HG02678 (cell line): ENCODE measurements around the gene CHADL.

Experiments used
- ATAC-seq: cut with Tn5 transposase; IDR thresholded peaks from one replicate; pipeline ENCODE4 v1.9.1; 2021; ENCODE audit warnings: mild to moderate bottlenecking, moderate library complexity; ENCODE audit not compliant: unreplicated experiment

CHADL gene

GRCh38 chr22:41231369-41231768 is 9.4 kb downstream of the CHADL start:
- no peak for ATAC-seq

GRCh38 chr22:41230401-41230785 is 10.3 kb downstream of the CHADL start:
- no peak for ATAC-seq

- no peak for ATAC-seq
These were observed 10.9 kb downstream of the CHADL start for GRCh38 chr22:41229730-41230400.

GRCh38 chr22:41229215-41229614 is 11.5 kb downstream of the CHADL start:
- ATAC-seq = no peak

GRCh38 chr22:41226723-41227655 is 13.7 kb downstream of the CHADL start:
- ATAC-seq = no peak

- ATAC-seq = no peak
These were observed 17.2 kb downstream of the CHADL start for GRCh38 chr22:41223535-41223934.

GRCh38 chr22:41222846-41223507 is 17.8 kb downstream of the CHADL start:
- no peak for ATAC-seq

GRCh38 chr22:41217553-41218157 is 23.1 kb downstream of the CHADL start:
- ATAC-seq = no peak

- no peak for ATAC-seq
These were observed 23.7 kb downstream of the CHADL start for GRCh38 chr22:41216984-41217383.

GRCh38 chr22:41215926-41216325 is 24.8 kb downstream of the CHADL start:
- ATAC-seq = no peak

- no peak for ATAC-seq
These were observed 25.3 kb downstream of the CHADL start for GRCh38 chr22:41215409-41215808.

- ATAC-seq = no peak
These were observed 34.0 kb downstream of the CHADL start for GRCh38 chr22:41206719-41207118.

GRCh38 chr22:41204992-41205900 is 35.5 kb downstream of the CHADL start, which contains the start of gene L3MBTL2:
L3MBTL2 (plus strand) TSS chr22:41205312; CDS start chr22:41205363, 51 bp downstream.
- peak; percentile 98 for ATAC-seq

GRCh38 chr22:41204066-41204465 is 36.7 kb downstream of the CHADL start:
- no peak for ATAC-seq

- no peak for ATAC-seq
These were observed 37.6 kb downstream of the CHADL start for GRCh38 chr22:41203118-41203517.

GRCh38 chr22:41201141-41201540 is 39.6 kb downstream of the CHADL start:
- ATAC-seq = no peak

GRCh38 chr22:41198027-41198580 is 42.6 kb downstream of the CHADL start:
- ATAC-seq = no peak

GRCh38 chr22:41197038-41197972 is 43.4 kb downstream of the CHADL start:
- peak; percentile 89 for ATAC-seq

- ATAC-seq = no peak
These were observed 46.9 kb downstream of the CHADL start for GRCh38 chr22:41193829-41194228.
